Activated T-helper 1 cell treated with anti-CD3 and anti-CD28 coated beads, Interleukin-12 subunit alpha, Interleukin-12 subunit beta, Interleukin-2, Interleukin-4 antibody, amounts not matched to agents 30 ng/mL and 10 ng/mL and 1 ng/mL, durations not matched to agents 14 hours and 24 hours and 36 hours (primary cell): ENCODE data around the gene ADAMTS10. TPM values are rescaled to one million over a fixed set of nuclear protein-coding genes. Genes with fewer than 3 reads are reported as not detected.
"Not testable (repeated sequence)": the region's sequence is repeated elsewhere in the genome, so short reads cannot be mapped to it uniquely, and the experiment has no call there.

Source experiments
- DNase-seq: peaks from one replicate; pipeline ENCODE4 v3.0.0; 2021; ENCODE audit warnings: low spot score
- H3K27ac Mint-ChIP-seq: one replicate; pipeline ENCODE4 v1.8.0; 2021; ENCODE audit warnings: mild to moderate bottlenecking, mixed read lengths
- H3K27me3 Mint-ChIP-seq: one replicate; pipeline ENCODE4 v1.8.0; 2022; ENCODE audit warnings: mild to moderate bottlenecking, moderate library complexity, mixed read lengths; ENCODE audit not compliant: insufficient read depth
- H3K36me3 Mint-ChIP-seq: one replicate; pipeline ENCODE4 v1.8.0; 2021; ENCODE audit warnings: low read depth, mixed read lengths
- H3K4me1 Mint-ChIP-seq: one replicate; pipeline ENCODE4 v1.8.0; 2021; ENCODE audit warnings: low read depth, mixed read lengths
- H3K4me3 Mint-ChIP-seq: one replicate; pipeline ENCODE4 v1.8.0; 2021; ENCODE audit warnings: mild to moderate bottlenecking, moderate library complexity, mixed read lengths
- H3K9me3 Mint-ChIP-seq: one replicate; pipeline ENCODE4 v1.8.0; 2021; ENCODE audit warnings: mixed read lengths
- intact Hi-C: fragments of 100-400 bp; cut with micrococcal nuclease; formaldehyde crosslinking; loops from one replicate; pipeline ENCODE4 v1.15.1; 2024
- total RNA-seq: library from RNA; stranded (reverse); gene quantifications from 2 replicates; pipeline ENCODE4 v1.2.3, GENCODE V29; 2022

The ADAMTS10 gene
- total RNA-seq, 1 donor from 2014 or later: 3.3 TPM

DNA sequence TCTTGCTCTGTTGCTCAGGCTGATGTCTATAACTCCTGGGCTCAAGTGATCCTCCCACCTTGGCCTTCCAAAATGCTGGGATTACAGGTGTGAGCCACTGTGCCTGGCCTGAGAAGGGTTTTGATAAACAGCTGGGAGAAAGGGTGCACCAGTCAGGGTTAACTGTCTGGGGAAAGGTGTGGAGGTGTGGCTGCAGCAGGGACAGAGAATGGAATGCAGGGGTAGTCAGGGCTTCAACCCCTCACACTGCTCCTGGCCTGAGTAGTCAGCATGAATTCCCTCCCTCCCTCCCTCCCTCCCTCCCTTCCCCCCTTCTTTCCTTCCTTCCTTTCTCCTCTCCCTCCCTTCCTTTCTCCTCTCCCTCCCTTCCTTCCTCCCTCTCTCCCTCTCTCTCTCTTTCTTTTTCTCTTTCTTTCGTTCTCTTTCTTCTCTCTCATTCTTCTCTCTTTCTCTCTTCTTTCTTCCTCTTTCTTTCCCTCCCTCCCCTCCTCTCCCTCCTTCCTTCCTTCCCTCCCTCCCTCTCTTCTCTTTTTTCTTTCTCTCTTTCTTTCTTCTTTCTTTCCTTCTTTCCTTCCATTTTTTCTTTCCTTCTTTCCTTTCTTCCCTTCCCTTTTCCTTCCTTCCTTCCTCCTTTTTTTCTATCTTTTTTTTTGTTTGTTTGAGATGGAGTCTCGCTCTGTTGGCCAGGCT is 49.3 kb downstream of the ADAMTS10 start:
- peak overlapping the region; percentile 68 for H3K27ac Mint-ChIP-seq
- peaks cover 23% of the 10 kb centered on the region for H3K36me3 Mint-ChIP-seq
- no peak for DNase-seq
- H3K4me3 Mint-ChIP-seq: no peak overlapping the region
- H3K9me3 Mint-ChIP-seq: no peaks in the 10 kb centered on the region
- peaks cover 50% of the 10 kb centered on the region for H3K4me1 Mint-ChIP-seq
- H3K27me3 Mint-ChIP-seq: no peaks in the 10 kb centered on the region
- intact Hi-C loops: no loop called here

DNA sequence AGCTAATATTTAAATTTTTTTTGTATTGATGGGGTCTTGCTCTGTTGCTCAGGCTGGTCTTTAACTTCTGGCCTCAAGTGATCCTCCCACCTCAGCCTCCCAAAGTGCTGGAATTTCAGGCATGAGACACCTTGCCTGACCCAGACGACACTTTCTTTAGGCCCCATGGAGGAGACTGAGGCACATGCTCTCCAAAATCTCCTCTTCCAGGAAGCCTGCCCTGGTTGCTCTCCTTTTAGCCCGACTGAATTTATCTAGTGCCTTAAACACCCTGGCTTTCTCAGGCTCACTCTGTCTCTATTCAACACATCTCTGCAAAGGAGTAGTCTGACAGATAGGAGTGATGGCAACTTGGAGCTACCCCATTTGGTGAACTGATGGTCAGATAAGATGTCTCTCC is 52.2 kb downstream of the ADAMTS10 start:
- Mint-ChIP-seq H3K4me3 (no peak overlapping the region), H3K4me1 (peaks cover 33% of the 10 kb centered on the region), H3K36me3 (peaks cover 22% of the 10 kb centered on the region), H3K27me3 (no peaks in the 10 kb centered on the region), H3K9me3 (no peaks in the 10 kb centered on the region), H3K27ac (peak overlapping the region; percentile 85)
- intact Hi-C loops: no loop called here
- DNase-seq: no peak

- Mint-ChIP-seq H3K9me3 (no peaks in the 10 kb centered on the region), H3K4me3 (no peak overlapping the region), H3K4me1 (peaks cover 36% of the 10 kb centered on the region), H3K36me3 (peaks cover 28% of the 10 kb centered on the region), H3K27me3 (no peaks in the 10 kb centered on the region), H3K27ac (peak overlapping the region; percentile 85)
- intact Hi-C loops: no loop called here
- DNase-seq: no peak
These were observed 52.8 kb downstream of the ADAMTS10 start for GRCh38 chr19:8557642-8558238.

GRCh38 chr19:8553729-8554128 is 56.8 kb downstream of the ADAMTS10 start:
- intact Hi-C loops, DNase-seq, H3K27me3 Mint-ChIP-seq, H3K4me3 Mint-ChIP-seq, H3K9me3 Mint-ChIP-seq: not testable (repeated sequence)
- H3K27ac Mint-ChIP-seq: peak overlapping the region; percentile 20
- peaks cover 20% of the 10 kb centered on the region for H3K4me1 Mint-ChIP-seq
- peaks cover 38% of the 10 kb centered on the region for H3K36me3 Mint-ChIP-seq

GRCh38 chr19:8552810-8553209 is 57.7 kb downstream of the ADAMTS10 start:
- H3K27ac Mint-ChIP-seq: peak overlapping the region; percentile 40

DNA sequence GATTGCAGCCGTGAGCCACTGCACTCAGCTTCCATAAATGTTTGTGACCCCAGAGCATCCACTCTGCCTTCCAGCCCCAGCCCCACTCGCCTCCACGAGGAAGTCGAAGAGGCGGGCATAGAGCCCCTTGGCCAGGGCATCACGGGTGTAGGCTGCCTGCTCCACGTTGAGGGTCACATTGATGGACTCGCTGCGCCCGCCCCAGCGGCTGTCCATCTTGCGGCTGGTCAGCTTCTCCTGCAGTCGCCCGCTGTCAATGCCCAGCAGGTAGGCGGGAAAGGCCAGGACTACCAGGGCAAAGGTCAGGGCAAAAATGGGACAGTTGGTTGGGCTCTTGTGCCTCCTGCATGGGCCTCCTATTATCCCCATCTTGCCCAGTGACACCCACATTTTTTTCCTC is 60.4 kb downstream of the ADAMTS10 start:
- Mint-ChIP-seq H3K27me3 (no peaks in the 10 kb centered on the region), H3K36me3 (peaks cover 37% of the 10 kb centered on the region)

More at GRCh38 chr19:8552810-8553209, 57.7 kb downstream of the ADAMTS10 start:
- no peaks in the 10 kb centered on the region for H3K27me3 Mint-ChIP-seq
- no peak overlapping the region for H3K4me3 Mint-ChIP-seq
- H3K4me1 Mint-ChIP-seq: peaks cover 11% of the 10 kb centered on the region
- H3K9me3 Mint-ChIP-seq: no peaks in the 10 kb centered on the region
- no peak for DNase-seq
- intact Hi-C loops: no loop called here
- H3K36me3 Mint-ChIP-seq: peaks cover 37% of the 10 kb centered on the region

DNA sequence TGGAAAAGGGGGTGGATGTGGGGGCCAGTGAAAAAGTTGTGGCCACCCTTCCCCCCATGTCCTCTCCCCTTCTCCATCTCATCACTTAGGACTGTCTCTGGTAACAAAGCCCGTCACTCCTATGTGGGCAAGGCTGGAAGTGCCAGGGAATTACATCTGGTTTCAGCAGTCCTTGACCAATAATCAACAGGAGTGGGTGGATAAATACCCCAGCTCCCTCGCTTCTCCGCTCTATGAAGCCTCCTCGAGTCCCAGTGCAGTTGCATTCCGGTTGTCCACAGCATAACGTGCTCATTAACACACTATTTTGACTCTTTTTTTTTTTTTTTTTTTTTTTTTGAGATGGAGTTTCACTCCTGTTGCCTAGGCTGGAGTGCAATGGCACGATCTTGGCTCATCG is 64.8 kb downstream of the ADAMTS10 start:
- Mint-ChIP-seq H3K36me3 (peaks cover 19% of the 10 kb centered on the region), H3K27me3 (no peaks in the 10 kb centered on the region)

More for the DNA sequence above, 60.4 kb downstream of the ADAMTS10 start:
- Mint-ChIP-seq H3K27ac (no peak overlapping the region), H3K4me1 (peaks cover 6% of the 10 kb centered on the region), H3K9me3 (no peaks in the 10 kb centered on the region), H3K4me3 (no peak overlapping the region)
- no peak for DNase-seq
- intact Hi-C loops: no loop called here

DNA sequence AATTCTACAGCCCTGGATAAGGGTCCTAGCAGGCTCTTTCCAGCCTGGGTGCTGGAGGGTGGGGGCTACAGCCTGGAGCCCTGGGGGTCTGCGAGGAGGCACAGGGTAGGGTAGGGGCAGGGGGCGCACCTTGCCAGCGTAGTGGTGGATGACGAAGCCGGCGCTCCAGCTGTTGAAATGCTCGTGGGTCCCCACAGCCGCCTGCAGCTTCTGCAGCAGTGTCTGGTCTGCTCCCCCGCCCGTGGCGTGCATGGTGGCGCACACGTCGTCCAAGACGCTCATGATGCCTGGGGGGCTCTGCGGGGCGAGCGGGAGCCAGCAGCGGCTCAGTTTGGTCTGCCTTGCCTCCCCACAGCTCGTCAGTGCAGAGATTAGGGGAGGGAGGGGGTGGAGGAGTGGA is 66.3 kb downstream of the ADAMTS10 start:
- no peak overlapping the region for H3K27ac Mint-ChIP-seq
- H3K4me3 Mint-ChIP-seq: no peak overlapping the region
- intact Hi-C loops: no loop called here
- DNase-seq: no peak
- H3K36me3 Mint-ChIP-seq: peaks cover 26% of the 10 kb centered on the region
- no peaks in the 10 kb centered on the region for H3K4me1 Mint-ChIP-seq
- H3K9me3 Mint-ChIP-seq: no peaks in the 10 kb centered on the region
- no peaks in the 10 kb centered on the region for H3K27me3 Mint-ChIP-seq

More for the DNA sequence above, 64.8 kb downstream of the ADAMTS10 start:
- no peaks in the 10 kb centered on the region for H3K4me1 Mint-ChIP-seq
- H3K27ac Mint-ChIP-seq: no peak overlapping the region
- H3K4me3 Mint-ChIP-seq: no peak overlapping the region
- DNase-seq: no peak
- intact Hi-C loops: no loop called here
- no peaks in the 10 kb centered on the region for H3K9me3 Mint-ChIP-seq

- Mint-ChIP-seq H3K36me3 (peaks cover 32% of the 10 kb centered on the region), H3K4me1 (no peaks in the 10 kb centered on the region), H3K9me3 (no peaks in the 10 kb centered on the region), H3K27ac (no peak overlapping the region), H3K27me3 (no peaks in the 10 kb centered on the region), H3K4me3 (no peak overlapping the region)
- intact Hi-C loops: no loop called here
- no peak for DNase-seq
These were observed 70.8 kb downstream of the ADAMTS10 start for GRCh38 chr19:8539621-8540149.

- no peak for DNase-seq
- Mint-ChIP-seq H3K36me3 (peaks cover 35% of the 10 kb centered on the region), H3K27ac (peak overlapping the region; percentile 12), H3K4me1 (no peaks in the 10 kb centered on the region), H3K27me3 (no peaks in the 10 kb centered on the region), H3K9me3 (no peaks in the 10 kb centered on the region), H3K4me3 (no peak overlapping the region)
- intact Hi-C loops: no loop called here
These were observed 73.4 kb downstream of the ADAMTS10 start for GRCh38 chr19:8537099-8537498.

DNA sequence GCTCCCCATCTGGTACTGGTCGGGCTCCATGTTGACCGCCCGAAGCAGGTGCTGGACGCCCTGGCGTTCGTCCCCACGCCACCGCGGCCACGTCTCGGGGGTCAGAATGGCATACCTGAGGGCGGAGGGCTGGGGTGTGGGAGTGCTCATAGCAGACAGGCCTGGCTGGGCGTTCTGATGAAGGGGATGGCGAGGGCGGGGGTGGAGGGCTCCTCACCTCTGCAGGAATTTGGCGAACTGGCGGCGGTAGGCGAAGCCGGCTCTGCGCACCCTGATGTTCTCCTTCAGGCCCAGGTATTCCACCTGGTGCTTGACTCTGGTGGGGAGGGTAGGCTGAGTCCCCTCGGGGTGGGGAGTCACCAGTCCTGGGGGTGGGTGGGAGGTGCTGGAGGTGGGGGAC is 74.2 kb downstream of the ADAMTS10 start:
- Mint-ChIP-seq H3K36me3 (peaks cover 38% of the 10 kb centered on the region), H3K4me3 (no peak overlapping the region), H3K27ac (no peak overlapping the region), H3K27me3 (no peaks in the 10 kb centered on the region), H3K4me1 (no peaks in the 10 kb centered on the region), H3K9me3 (no peaks in the 10 kb centered on the region)
- DNase-seq: no peak
- intact Hi-C loops: no loop called here

DNA sequence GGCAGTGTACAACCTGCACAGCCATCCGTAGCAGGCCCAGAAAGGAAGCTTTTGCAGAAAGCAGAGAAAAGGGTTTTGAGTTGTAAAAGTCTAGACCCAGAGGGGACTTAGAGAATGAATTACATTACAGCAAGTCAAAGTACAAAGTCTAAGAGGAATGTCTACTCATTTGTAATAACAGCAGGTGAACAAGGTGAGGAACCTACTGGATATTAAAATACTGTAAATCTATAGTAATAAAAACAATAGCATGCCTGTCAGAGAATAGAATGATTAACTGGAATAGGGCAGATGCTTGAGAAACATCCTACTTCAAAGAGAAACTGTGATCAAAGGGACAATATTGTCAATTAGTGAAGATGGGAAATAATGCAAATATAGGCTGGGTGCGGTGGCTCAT is 78.3 kb downstream of the ADAMTS10 start:
- no peak for DNase-seq
- no peak overlapping the region for H3K27ac Mint-ChIP-seq
- H3K4me1 Mint-ChIP-seq: no peaks in the 10 kb centered on the region
- no peaks in the 10 kb centered on the region for H3K27me3 Mint-ChIP-seq
- H3K9me3 Mint-ChIP-seq: no peaks in the 10 kb centered on the region
- no peak overlapping the region for H3K4me3 Mint-ChIP-seq
- peaks cover 47% of the 10 kb centered on the region for H3K36me3 Mint-ChIP-seq
- intact Hi-C loops: no loop called here

GRCh38 chr19:8531470-8531869 is 79.0 kb downstream of the ADAMTS10 start:
- Mint-ChIP-seq H3K36me3 (peaks cover 49% of the 10 kb centered on the region), H3K27me3 (no peaks in the 10 kb centered on the region), H3K27ac (no peak overlapping the region), H3K4me1 (no peaks in the 10 kb centered on the region), H3K4me3 (no peak overlapping the region), H3K9me3 (no peaks in the 10 kb centered on the region)
- no peak for DNase-seq
- intact Hi-C loops: no loop called here
